ENCODE results near the gene TPM2. TPM values are rescaled to one million over a fixed set of nuclear protein-coding genes. Genes with fewer than 3 reads are reported as not detected.

Gene TPM2
- total RNA-seq, 1 donor from 2014 or later = 161 TPM

GRCh38 chr9:35665471-35665818 is 24.3 kb downstream of the TPM2 start:
- H3K4me3 ChIP-seq = peak overlapping the region; percentile 53
- no peaks in the 10 kb centered on the region for H3K9me3 ChIP-seq
- no peak for DNase-seq
- peak overlapping the region; percentile 64 for H3K27ac ChIP-seq
- peaks cover 21% of the 10 kb centered on the region for H3K4me1 ChIP-seq
- peaks cover 3% of the 10 kb centered on the region for H3K36me3 ChIP-seq
- intact Hi-C loops (cut with DNase I) = no loop called here
- TF ChIP-seq CTCF (IDR thresholded peaks at IDR 0.05) = no peak
- H3K27me3 ChIP-seq = no peaks in the 10 kb centered on the region
- ATAC-seq = no peak

- H3K4me1 ChIP-seq = peaks cover 21% of the 10 kb centered on the region
Observed at GRCh38 chr9:35664531-35665470, 24.9 kb downstream of the TPM2 start, which contains the start of gene ARHGEF39. Gene ARHGEF39 (minus strand): TSS chr9:35665195. CDS start chr9:35665169, 26 bp downstream.

GRCh38 chr9:35662437-35662836 is 27.3 kb downstream of the TPM2 start:
- no peak for TF ChIP-seq CTCF (IDR thresholded peaks at IDR 0.05)
- Histone ChIP-seq H3K36me3 (peaks cover 3% of the 10 kb centered on the region), H3K9me3 (no peaks in the 10 kb centered on the region), H3K27ac (no peak overlapping the region), H3K4me1 (peaks cover 29% of the 10 kb centered on the region), H3K4me3 (no peak overlapping the region), H3K27me3 (no peaks in the 10 kb centered on the region)
- DNase-seq (no peak), ATAC-seq (no peak)
- intact Hi-C loops (cut with DNase I) = no loop called here

More at GRCh38 chr9:35664531-35665470, 24.9 kb downstream of the TPM2 start, which contains the start of gene ARHGEF39:
- Histone ChIP-seq H3K9me3 (no peaks in the 10 kb centered on the region), H3K27ac (peak within 1 kb of the TSS; percentile 64), H3K27me3 (no peaks in the 10 kb centered on the region), H3K36me3 (peaks cover 3% of the 10 kb centered on the region), H3K4me3 (peak within 1 kb of the TSS; percentile 53)
- ATAC-seq = peak; percentile 94
- DNase-seq = peak; percentile 91
- TF ChIP-seq CTCF (IDR thresholded peaks at IDR 0.05) = peak; percentile 25
- intact Hi-C loops (cut with DNase I) = no loop called here

GRCh38 chr9:35661756-35662350 is 27.9 kb downstream of the TPM2 start:
- H3K27ac ChIP-seq = no peak overlapping the region
- H3K4me1 ChIP-seq = peaks cover 35% of the 10 kb centered on the region
- intact Hi-C loops (cut with DNase I) = no loop called here
- no peak for TF ChIP-seq CTCF (IDR thresholded peaks at IDR 0.05)
- H3K4me3 ChIP-seq = no peak overlapping the region
- no peaks in the 10 kb centered on the region for H3K27me3 ChIP-seq
- peaks cover 3% of the 10 kb centered on the region for H3K36me3 ChIP-seq
- no peak for ATAC-seq
- no peaks in the 10 kb centered on the region for H3K9me3 ChIP-seq
- no peak for DNase-seq

- ATAC-seq = no peak
- Histone ChIP-seq H3K4me1 (peaks cover 36% of the 10 kb centered on the region), H3K27me3 (no peaks in the 10 kb centered on the region), H3K27ac (peak overlapping the region; percentile 0), H3K9me3 (no peaks in the 10 kb centered on the region), H3K4me3 (no peak overlapping the region), H3K36me3 (peaks cover 3% of the 10 kb centered on the region)
- DNase-seq = no peak
- intact Hi-C loops (cut with DNase I) = no loop called here
- peak; percentile 39 for TF ChIP-seq CTCF (IDR thresholded peaks at IDR 0.05)
Observed at GRCh38 chr9:35660966-35661415, 28.7 kb downstream of the TPM2 start.

All from upper lobe of right lung (tissue), 1 donor.